ENCODE measurements around the gene TMEM132E. TPM values are rescaled to one million over a fixed set of nuclear protein-coding genes. Genes with fewer than 3 reads are reported as not detected.

TMEM132E gene
- total and polyA plus RNA-seq, 12 donors: 0.04 to 0.09 TPM; not detected in 10

DNA sequence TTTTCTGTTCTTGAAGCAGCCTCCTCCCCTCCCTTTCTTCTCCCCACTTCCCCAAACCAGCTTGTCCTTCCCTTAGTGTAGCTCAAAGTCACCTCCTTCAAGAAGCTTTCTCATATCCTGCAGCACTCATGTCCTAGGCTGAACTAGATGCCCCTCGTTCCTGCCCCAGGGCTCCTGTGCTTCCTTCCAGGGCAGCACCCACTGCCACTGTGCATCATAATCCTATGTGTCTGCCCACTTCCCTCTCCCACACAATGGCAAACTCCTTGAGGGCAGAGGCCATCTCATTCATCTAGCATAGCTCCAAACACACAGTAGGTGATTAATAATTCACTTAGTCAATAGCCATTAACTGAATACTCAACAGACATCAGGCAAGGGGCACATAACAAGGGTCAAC is 6.9 kb upstream of the TMEM132E start:
- H3K4me1 ChIP-seq: no peaks in the 10 kb centered on the region
- WGBS, 2 donors: 42 to 55% methylated on average over 1 of the region's 1 CpG
- no peak overlapping the region for H3K4me3 ChIP-seq
- intact Hi-C loops (cut with DNase I): no loop called here
- DNase-seq (no peak), ATAC-seq (no peak)
- peaks cover 0 to 9% (median 0%) of the 10 kb centered on the region in 11 donors for H3K9me3 ChIP-seq
- TF ChIP-seq, protein P1, sequence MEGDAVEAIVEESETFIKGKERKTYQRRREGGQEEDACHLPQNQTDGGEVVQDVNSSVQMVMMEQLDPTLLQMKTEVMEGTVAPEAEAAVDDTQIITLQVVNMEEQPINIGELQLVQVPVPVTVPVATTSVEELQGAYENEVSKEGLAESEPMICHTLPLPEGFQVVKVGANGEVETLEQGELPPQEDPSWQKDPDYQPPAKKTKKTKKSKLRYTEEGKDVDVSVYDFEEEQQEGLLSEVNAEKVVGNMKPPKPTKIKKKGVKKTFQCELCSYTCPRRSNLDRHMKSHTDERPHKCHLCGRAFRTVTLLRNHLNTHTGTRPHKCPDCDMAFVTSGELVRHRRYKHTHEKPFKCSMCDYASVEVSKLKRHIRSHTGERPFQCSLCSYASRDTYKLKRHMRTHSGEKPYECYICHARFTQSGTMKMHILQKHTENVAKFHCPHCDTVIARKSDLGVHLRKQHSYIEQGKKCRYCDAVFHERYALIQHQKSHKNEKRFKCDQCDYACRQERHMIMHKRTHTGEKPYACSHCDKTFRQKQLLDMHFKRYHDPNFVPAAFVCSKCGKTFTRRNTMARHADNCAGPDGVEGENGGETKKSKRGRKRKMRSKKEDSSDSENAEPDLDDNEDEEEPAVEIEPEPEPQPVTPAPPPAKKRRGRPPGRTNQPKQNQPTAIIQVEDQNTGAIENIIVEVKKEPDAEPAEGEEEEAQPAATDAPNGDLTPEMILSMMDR (IDR thresholded peaks at IDR 0.05): no peak
- peaks cover 0 to 95% (median 89%) of the 10 kb centered on the region in 7 donors for H3K27me3 ChIP-seq
- H3K27ac ChIP-seq: no peak overlapping the region
- no peaks in the 10 kb centered on the region for H3K36me3 ChIP-seq

DNA sequence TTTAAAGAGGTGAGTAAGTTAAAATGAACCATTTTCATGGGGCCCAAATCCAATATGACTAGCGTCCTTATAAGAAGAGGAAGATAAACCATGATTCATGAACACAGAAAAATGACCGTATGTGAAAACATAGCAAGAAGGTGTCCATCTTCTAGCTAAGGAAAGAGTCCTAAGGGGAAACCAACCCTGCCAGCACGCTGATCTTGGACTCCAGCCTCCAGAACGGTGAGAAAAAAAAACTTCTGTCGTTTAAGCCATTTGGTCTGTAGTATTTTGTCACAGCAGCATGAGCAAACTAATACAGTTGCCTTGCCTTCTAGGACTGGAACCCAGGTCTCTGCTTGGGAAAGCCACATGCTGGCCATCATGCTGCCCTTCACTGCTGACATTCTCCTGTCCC is 4.2 kb upstream of the TMEM132E start:
- 83 to 84% methylated on average over 5 of the region's 5 CpGs for WGBS, 2 donors

DNA sequence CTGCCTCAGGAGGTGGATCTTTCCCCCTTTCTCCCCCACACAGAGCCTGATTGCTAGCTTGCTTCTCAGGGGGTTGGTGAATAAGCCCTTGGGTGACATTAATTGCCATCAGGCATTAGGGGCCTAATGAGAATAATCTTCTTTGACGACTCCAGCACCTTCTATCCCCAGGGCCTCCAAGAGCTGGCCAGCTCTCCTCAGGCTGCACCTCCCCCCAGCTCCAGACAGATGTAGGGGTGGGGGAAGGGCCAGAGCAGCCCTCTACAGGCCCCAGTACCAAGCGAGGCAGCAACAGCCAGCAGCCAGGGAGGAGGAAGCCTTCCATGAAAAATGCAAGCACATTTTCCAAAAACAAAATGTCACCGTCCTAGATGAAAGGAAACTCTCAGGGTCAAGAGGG is 1.4 kb upstream of the TMEM132E start:
- peaks cover 26 to 100% (median 96%) of the 10 kb centered on the region in 7 donors for H3K27me3 ChIP-seq
- intact Hi-C loops (cut with DNase I): no loop called here
- ATAC-seq: no peak

More for the DNA sequence above, 4.2 kb upstream of the TMEM132E start:
- Histone ChIP-seq H3K4me1 (peaks cover 4 to 17% (median 15%) of the 10 kb centered on the region in 9 donors), H3K9me3 (peaks cover 0 to 9% (median 0%) of the 10 kb centered on the region in 11 donors), H3K27ac (no peak overlapping the region), H3K36me3 (no peaks in the 10 kb centered on the region), H3K27me3 (peaks cover 9 to 100% (median 89%) of the 10 kb centered on the region in 7 donors), H3K4me3 (no peak overlapping the region)
- TF ChIP-seq, protein P1 (IDR thresholded peaks at IDR 0.05): no peak
- DNase-seq (no peak), ATAC-seq (no peak)
- intact Hi-C loops (cut with DNase I): no loop called here

DNA sequence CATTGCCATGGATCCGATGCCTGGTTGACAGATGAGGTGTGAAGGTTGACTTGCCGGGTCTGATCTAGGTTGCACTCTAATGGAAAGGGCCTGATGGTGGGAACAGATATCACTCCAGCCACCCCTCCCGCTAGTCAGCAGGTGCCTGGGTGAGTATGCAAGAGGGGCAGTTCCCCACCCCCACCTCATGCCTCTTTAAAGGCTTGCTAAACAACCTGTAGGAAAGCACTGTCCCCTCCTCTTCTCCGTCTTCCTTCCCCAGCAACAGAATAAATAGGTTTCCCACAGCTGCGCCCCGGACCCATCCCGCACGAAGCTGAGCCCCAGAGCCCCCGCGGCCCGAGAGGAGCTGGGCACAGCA is 746 bp upstream of the TMEM132E start:
- H3K36me3 ChIP-seq: no peaks in the 10 kb centered on the region
- H3K4me1 ChIP-seq: peaks cover 11 to 38% (median 31%) of the 10 kb centered on the region in 9 donors
- ATAC-seq (no peak), DNase-seq (no peak)
- H3K27ac ChIP-seq: no peak overlapping the region
- peaks cover 0 to 9% (median 0%) of the 10 kb centered on the region in 11 donors for H3K9me3 ChIP-seq
- intact Hi-C loops (cut with DNase I): no loop called here
- H3K27me3 ChIP-seq: peaks cover 26 to 100% (median 98%) of the 10 kb centered on the region in 7 donors
- H3K4me3 ChIP-seq: peak overlapping the region; percentile 40 to 67 (median 57)
- 5 to 11% methylated on average over 10 to 11 of the region's 11 CpGs for WGBS, 2 donors
- TF ChIP-seq, protein P1 (IDR thresholded peaks at IDR 0.05): no peak

More for the DNA sequence above, 1.4 kb upstream of the TMEM132E start:
- H3K9me3 ChIP-seq: peaks cover 0 to 9% (median 0%) of the 10 kb centered on the region in 11 donors
- WGBS, 2 donors: 20 to 30% methylated on average over 3 of the region's 3 CpGs
- no peak overlapping the region for H3K27ac ChIP-seq
- DNase-seq: no peak
- no peak overlapping the region for H3K4me3 ChIP-seq
- peaks cover 11 to 38% (median 31%) of the 10 kb centered on the region in 9 donors for H3K4me1 ChIP-seq
- H3K36me3 ChIP-seq: no peaks in the 10 kb centered on the region
- TF ChIP-seq, protein P1 (IDR thresholded peaks at IDR 0.05): no peak
